Stimulated activated CD4-positive, alpha-beta T cell treated with anti-CD3 and anti-CD28 coated beads, Interleukin-15, amount 100 ng/mL, for 1 hour (primary cell): ENCODE results near the gene CRYBG2.

Source experiments
- DNase-seq, 2 donors: peaks; one replicate each; pipeline ENCODE4 v3.0.0-alpha.2; 2020; ENCODE audit warnings: low read depth in 1 of 2, low spot score in 1 of 2

The CRYBG2 gene

GRCh38 chr1:26282401-26282918 lies 71.5 kb downstream of the CRYBG2 start:
- DNase-seq = no peak

- DNase-seq = no peak
These were observed 72.0 kb downstream of the CRYBG2 start for GRCh38 chr1:26281971-26282370.

GRCh38 chr1:26281091-26281958 lies 72.6 kb downstream of the CRYBG2 start:
- no peak for DNase-seq

- DNase-seq = no peak
These were observed 73.4 kb downstream of the CRYBG2 start for GRCh38 chr1:26280333-26281042.

GRCh38 chr1:26279456-26280332 lies 74.2 kb downstream of the CRYBG2 start, which contains the start of gene SH3BGRL3:
SH3BGRL3 (plus strand) TSS chr1:26280086; CDS start chr1:26280156, 70 bp downstream.
- DNase-seq = peak; percentile 75 to 77

- DNase-seq = no peak
These were observed 75.0 kb downstream of the CRYBG2 start for GRCh38 chr1:26278724-26279455.

GRCh38 chr1:26278303-26278702 lies 75.6 kb downstream of the CRYBG2 start:
- DNase-seq = no peak

GRCh38 chr1:26277719-26278118 lies 76.2 kb downstream of the CRYBG2 start:
- DNase-seq = no peak

GRCh38 chr1:26277261-26277661 lies 76.7 kb downstream of the CRYBG2 start:
- no peak for DNase-seq

GRCh38 chr1:26276432-26276838 lies 77.5 kb downstream of the CRYBG2 start:
- DNase-seq = no peak

GRCh38 chr1:26275580-26276431 lies 78.1 kb downstream of the CRYBG2 start:
- DNase-seq = peak; percentile 50 to 51

- no peak for DNase-seq
These were observed 79.0 kb downstream of the CRYBG2 start for GRCh38 chr1:26274801-26275425.
